ENCODE data around the gene PCSK9. TPM values are rescaled to one million over a fixed set of nuclear protein-coding genes. Genes with fewer than 3 reads are reported as not detected.

Gene PCSK9
- total and polyA plus RNA-seq, 12 donors: under 0.01 to 0.07 (median 0.05) TPM; not detected in 9

GRCh38 chr1:55073187-55073916 lies 34.0 kb downstream of the PCSK9 start:
- WGBS, 2 donors: 92% methylated on average over 3 of the region's 3 CpGs
- intact Hi-C loops (cut with DNase I): no loop called here
- no peak for ATAC-seq

DNA sequence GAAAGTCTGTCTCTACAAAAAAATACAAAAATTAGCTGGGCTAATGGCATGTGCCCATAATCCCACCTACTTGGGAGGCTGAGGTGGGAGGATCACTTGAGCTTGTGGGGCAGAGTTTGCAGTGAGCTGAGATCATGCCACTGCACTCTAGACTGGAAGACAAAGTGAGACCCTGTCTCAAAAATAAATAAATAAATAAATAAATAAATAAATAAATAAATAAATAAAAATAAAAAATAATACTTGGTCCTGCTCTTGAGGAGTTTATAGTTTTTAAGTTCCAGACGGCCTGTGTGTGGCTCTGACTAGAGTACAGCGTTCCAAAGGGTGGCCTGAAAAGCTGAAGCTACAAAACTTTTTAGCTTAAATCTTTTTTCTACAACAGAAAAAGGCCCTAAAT lies 35.1 kb downstream of the PCSK9 start:
- Histone ChIP-seq H3K4me3 (no peak overlapping the region), H3K36me3 (peaks cover 0 to 100% (median 70%) of the 10 kb centered on the region in 9 donors), H3K4me1 (peaks cover 0 to 17% (median 3%) of the 10 kb centered on the region in 9 donors), H3K27me3 (no peaks in the 10 kb centered on the region), H3K27ac (no peak overlapping the region), H3K9me3 (no peaks in the 10 kb centered on the region)
- intact Hi-C loops (cut with DNase I): no loop called here
- no peak for TF ChIP-seq CTCF (IDR thresholded peaks at IDR 0.05)
- ATAC-seq (no peak), DNase-seq (no peak)
- WGBS, 2 donors: 75 to 100% methylated on average over 2 of the region's 2 CpGs

More at GRCh38 chr1:55073187-55073916, 34.0 kb downstream of the PCSK9 start:
- no peaks in the 10 kb centered on the region for H3K27me3 ChIP-seq
- no peak for DNase-seq
- H3K9me3 ChIP-seq: no peaks in the 10 kb centered on the region
- H3K36me3 ChIP-seq: peaks cover 0 to 100% (median 67%) of the 10 kb centered on the region in 9 donors
- H3K27ac ChIP-seq: no peak overlapping the region
- H3K4me1 ChIP-seq: peaks cover 0 to 18% (median 4%) of the 10 kb centered on the region in 9 donors
- no peak for TF ChIP-seq CTCF (IDR thresholded peaks at IDR 0.05)
- no peak overlapping the region for H3K4me3 ChIP-seq

DNA sequence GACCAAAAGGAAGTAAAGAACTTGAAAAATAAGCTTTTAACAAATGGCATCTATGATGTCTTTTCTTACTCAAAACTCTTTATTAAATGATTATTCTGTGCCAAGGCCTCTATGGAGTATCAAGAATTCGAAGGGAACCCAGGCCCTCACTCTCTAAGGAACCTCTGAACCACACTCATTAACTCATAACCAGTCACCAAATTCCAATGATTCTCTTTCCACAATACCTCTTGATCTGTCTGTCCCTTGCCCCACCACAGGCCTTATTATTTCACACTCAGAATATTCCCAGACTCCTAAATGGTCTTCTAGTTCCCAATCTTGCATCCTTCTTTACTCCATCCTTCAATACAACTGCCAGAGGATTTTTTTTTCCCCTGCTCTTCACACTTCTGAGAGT lies 37.0 kb downstream of the PCSK9 start:
- Histone ChIP-seq H3K9me3 (no peaks in the 10 kb centered on the region), H3K4me1 (peaks cover 0 to 10% (median 4%) of the 10 kb centered on the region in 9 donors), H3K27ac (no peak overlapping the region), H3K36me3 (peaks cover 0 to 100% (median 84%) of the 10 kb centered on the region in 9 donors), H3K4me3 (no peak overlapping the region), H3K27me3 (no peaks in the 10 kb centered on the region)
- DNase-seq (no peak), ATAC-seq (no peak)
- TF ChIP-seq CTCF (IDR thresholded peaks at IDR 0.05): no peak
- intact Hi-C loops (cut with DNase I): no loop called here
- 73 to 88% methylated on average over 1 of the region's 1 CpG for WGBS, 2 donors

DNA sequence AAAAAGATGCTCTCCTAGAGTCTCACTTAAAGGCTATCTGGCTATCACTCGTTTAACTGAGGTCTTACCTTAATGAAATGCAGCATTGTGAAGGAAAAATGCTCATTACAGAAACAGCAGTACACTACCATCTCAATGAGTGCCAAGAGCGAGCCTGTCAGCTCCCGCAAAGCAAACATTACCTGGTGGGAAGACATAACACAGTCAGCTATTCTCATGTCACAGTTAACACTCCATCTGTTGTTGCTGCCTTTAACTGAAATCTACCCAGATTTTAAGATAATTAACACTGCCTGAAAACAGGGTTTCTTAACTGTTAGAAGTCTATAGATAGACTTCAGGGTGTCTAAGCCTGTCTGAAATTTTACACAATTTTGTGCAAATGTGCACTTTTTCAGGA lies 39.1 kb downstream of the PCSK9 start:
- ATAC-seq: no peak
- Histone ChIP-seq H3K9me3 (no peaks in the 10 kb centered on the region), H3K27me3 (no peaks in the 10 kb centered on the region), H3K27ac (no peak overlapping the region), H3K4me3 (no peak overlapping the region), H3K4me1 (peaks cover 0 to 13% (median 10%) of the 10 kb centered on the region in 9 donors), H3K36me3 (peaks cover 0 to 100% (median 76%) of the 10 kb centered on the region in 9 donors)
- TF ChIP-seq CTCF (IDR thresholded peaks at IDR 0.05): no peak
- no peak for DNase-seq
- WGBS, 2 donors: 82 to 84% methylated on average over 3 of the region's 3 CpGs
- intact Hi-C loops (cut with DNase I): no loop called here

Measured in heart right ventricle (tissue), 16 donors.